Stimulated activated CD4-positive, alpha-beta T cell treated with anti-CD3 and anti-CD28 coated beads, Interleukin-4, amount 100 ng/mL, for 1 hour (primary cell): ENCODE data around the gene GPC4.

Experiments
- DNase-seq: peaks from one replicate; pipeline ENCODE4 v3.0.0-alpha.2; 2020

Gene GPC4

DNA sequence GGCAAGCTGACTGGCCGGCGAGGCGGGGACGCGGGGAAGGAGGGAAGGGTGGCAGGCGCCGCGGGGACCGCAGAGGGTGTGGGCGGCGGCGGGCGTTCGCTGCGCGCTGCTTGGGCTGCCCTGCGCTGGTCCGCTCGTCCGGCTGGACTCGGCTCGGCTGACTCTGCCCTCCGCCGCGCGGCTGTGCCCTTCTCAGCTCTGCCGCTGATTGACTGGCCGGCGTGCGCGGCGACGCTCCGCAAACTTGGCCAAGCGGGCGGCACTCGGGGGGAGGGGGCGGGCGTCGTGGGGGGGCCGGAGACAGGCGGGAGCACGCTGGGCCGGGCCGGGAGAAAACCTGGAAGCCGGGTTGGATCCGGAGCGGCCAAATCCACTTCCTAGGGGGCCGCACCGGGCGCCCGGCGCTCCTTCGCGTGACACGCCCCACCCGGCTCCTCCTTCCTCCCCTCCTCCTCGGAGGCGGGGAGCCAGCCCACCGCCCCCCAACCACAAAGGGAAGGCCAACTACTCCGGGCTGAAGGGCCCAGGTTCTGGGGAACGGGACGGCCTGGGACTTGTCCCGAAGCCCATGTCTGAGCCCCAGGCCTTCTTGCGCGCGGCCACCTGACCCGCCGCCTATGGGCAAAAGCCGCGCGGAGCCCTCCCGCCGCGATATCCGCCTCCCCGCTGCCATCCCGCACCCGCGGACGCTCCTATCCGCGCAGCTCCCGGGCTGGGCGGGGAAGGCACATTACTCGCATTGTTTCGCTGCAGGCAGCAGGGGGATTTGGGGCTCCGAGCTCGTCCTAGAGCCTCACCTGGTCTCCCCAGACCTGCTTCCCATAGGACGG, at the start of gene GPC4:
TSS of gene GPC4 (minus strand) at position 214 of the 830 bp plus-strand sequence. CDS start 524 bp downstream, outside the sequence.
- no peak for DNase-seq

DNA sequence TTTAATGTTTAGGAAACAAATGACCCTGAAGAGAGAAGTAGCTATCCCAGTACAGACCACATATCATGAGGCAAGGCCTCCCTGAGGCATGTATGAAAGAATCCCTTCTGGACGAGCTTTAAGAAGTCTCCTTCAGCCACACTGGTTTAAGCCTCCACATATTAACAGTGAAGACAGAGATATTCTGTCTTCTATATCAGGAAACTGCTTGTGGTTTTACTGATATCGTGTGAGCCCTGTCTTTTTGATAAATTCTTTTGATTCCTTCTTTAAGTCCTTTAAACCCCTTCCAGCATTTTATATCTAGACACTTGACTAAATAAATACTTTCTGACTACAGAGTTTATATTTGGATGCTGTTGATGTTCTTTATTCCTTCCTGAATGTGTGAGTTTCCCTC, 45.9 kb upstream of the GPC4 start:
- DNase-seq: no peak

DNA sequence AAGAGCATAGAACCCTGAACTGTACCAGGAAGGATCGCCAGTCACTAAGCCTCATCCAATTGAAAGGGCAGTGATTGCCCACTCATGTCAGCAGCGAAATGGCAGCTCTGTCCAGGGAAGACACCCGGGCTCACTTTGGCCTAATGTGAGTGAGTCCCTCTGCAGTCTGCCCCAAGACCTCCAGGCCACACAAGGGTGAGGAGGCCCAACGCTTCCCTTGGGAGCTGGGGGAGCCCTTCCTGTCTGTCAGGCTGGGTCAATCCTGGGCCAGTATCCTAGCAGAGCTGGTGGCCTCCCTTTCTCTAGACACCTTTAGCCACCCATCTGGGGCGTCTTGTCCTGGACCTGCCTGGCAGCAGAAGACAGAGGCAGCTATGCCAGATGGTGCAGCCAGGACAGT, 39.6 kb upstream of the GPC4 start:
- no peak for DNase-seq

DNA sequence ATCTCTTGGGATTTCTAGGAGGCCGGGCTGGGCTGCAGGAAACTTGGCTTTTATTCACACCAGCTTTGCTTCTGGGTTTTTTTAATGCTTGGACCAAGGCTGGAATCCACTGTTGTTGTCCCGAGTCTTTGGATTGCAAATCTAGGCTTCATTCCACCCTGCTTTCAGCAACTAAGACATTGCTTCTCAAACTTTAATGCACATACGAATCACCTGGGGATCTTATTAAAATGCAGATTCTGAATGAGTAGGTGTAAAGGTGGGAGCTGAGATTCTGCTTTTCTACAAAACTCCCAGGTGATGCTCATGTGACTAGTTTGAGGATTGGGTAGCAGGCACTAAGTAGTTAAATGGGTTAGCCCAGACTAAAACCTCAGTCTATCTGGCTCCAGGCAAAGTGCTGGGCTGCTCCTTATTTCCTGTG, 39.2 kb upstream of the GPC4 start:
- DNase-seq: no peak

DNA sequence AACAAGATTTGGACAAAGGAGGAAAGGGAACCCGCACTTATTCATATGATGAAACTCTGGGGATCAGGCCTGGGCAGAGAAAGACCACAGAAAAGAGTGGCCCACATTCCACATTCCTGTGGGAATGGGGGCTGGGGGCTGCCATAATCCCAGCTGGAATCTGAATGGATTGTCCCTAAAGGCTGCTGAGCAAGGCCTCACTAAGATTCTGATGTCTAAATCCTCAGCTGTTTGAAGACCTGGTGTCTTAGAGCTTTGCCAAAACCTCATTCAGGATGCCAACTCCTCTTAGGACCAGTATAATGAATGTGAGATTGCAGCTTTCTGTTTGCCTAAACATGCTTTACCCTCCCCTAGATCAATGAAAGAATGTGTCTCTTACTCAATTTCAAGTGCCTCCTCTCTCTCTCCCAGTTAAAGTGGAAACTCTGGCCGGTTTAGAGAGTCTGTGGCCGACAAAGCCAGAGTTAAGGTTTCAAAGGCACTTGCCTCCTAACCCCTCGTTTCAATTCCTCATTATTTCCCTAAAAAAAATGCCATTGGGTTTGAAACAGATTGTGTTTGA, 33.3 kb upstream of the GPC4 start:
- no peak for DNase-seq

DNA sequence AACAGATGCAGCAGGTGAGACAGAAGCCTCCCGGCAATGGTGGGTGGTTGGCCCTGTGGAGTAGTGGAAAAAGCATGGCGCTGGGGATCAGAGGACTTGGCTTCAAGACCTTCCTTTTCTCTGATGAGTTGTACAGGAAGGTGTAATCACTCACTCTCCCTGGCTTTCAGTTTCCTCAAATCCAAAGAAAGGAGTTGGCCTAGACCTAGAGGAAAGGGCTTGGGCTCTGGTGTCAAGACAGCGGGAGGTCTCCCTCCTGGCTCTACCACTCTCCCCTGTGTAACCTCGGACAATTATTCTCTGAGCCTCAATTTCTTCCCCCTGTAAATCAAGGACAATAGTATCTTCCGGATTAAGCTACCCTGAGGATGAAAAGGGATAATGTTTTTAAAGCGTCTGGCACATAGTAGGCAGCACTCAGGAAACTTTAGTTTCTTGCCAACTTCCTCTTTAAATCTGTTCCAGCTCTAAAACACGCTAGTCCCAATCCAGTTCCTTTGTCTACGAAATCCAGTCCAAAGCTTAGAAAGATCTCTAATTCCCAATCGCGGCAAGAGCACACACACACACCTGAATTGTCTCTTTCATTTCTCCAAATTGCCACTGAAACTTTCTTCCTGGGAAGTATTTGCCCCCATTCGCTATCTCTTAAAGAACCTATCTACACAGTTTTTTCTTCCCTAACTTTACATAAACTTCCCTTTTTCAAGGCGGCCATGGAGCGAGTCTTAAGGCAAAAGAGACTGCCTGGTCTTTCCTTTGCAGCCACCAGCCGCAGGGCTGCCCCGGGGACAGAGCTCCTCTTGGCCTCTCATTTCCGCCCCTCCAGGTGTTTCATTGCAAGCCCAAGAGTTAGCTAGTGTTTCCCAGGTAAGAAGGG, 29.9 kb upstream of the GPC4 start:
- DNase-seq: no peak

DNA sequence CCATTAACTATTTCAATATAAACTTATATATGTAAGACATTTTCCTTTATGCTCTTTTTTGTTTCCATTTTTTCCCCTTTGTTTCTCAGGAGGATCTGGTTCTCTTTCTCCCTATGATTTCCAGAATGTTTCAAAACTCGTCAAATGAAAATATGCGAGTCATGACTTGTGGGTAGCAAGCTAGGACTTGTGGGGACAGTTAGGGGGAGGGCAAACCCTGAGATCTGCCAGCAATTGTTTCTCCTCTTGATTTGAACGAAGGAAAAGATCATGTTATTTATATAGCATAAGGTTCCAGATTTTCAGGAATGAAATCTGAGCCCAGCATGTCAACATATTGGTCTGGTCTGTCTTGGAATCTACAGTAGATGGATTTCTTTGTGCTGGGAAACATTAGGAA, 28.9 kb upstream of the GPC4 start:
- no peak for DNase-seq

DNA sequence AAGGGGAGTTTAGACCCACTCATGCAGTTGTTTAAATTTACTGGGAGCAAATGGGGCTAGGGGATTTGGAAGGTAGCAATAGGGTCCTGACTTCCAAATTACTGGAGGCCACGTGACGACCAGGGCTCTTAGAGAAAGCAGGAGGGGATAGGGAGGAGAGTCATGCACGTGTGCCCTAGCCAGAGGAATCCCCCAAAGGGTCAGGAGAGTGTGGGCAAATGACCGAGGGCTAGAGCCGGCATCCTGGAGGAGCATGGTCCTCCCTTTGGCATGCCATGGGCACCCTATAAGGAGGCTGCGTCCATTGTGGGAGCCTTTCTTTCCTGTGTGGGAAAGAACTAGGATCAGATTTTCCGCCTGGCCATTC, 25.5 kb upstream of the GPC4 start:
- no peak for DNase-seq

DNA sequence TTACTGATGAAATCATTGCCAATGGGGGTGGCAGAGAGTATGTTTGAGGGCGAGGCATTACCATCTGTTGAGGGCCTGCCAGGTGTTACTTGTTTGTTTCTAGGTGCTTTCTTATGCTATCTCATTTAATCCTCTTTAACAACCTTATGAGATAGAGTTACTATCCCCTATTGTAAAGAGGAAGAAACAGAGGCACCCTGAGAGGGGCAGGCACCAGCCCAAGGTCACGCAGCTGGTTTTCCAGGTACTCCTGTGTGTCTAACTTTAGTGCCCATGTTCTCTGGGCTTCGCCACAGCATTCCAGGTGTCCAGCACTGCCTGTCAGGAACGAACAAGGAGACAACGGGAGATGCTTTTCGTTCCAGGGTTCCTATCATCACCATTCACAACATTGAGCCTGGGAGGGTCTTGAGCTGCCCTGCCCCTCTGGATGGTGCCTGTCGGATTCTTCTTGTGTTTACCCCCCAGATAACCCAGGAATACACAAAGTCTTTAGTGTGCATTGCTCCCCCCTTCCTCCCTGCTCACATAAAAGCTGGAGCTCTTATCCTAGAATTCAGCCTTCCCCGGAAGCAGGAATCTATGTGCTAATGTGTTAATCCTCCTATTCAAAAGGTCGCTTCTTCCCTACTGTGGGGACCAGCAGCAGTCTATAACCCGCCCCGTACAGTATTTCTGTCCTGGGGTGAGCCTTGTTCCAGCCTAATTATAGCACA, 24.9 kb upstream of the GPC4 start:
- no peak for DNase-seq

DNA sequence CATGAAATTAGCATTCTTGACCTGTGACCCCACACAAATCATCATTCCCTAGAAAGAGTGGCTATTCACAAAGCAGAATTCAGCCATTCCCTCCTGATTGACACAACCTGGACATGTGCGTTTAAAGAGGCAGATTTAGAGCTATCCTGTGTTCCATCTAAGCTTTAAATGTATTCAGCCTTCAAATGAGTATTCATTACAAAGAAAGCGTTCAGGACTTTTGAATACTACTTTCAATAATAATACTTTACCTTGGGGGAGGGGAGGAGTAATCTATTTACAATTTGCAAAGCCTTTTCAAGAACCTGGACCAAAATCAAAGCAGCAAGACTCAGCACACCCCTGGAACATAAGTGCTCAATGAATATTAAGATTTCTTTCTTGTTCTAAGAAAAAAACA, 22.5 kb upstream of the GPC4 start:
- DNase-seq: no peak

DNA sequence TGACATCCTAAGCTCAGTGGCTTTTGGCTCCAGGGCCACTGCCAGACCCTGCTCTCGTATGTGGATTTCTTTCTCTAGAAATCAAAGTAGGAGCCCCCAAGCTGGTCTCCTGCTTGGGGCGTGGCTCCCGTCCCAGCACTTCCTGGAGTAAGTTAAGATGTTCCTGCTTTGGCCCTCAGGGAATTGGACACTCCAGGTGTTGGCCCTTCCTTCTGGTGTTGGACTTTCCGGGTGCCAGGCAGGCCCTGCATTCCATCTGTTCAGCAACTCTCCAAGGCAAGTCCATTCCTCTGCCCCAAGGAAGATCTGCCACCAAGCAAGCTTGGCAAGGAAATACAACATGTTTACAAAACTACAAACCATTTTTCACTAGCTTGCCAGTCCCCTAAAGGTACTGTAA, 22.1 kb upstream of the GPC4 start:
- DNase-seq: no peak

DNA sequence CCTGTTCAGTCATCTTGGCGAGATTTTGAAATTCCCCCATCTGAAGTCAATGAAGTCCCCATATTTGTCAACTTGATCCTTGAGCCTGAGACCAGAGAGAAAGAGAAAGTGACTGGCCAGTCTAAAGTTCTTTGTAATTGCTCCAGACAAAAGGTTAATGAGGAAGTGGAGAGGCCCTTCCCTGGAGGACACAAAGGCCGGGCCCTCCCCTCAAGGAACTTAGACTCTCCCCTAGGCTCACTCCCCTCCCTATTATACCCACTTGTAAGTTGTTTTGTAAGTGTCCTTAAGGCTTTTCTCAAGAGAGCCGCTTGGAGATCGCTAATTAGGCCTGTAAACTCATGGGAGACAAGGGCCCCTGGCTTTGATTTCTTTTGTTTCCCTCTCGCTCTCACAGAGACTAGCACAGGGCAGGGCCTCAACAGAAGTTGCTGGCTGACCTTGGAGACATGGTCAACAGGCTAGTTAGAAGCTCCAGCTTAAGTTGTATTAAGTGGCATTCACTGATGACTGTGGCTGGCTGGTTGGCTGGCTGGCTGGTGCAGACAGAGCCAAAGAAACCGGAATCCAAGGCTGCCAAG, 20.3 kb upstream of the GPC4 start:
- no peak for DNase-seq

DNA sequence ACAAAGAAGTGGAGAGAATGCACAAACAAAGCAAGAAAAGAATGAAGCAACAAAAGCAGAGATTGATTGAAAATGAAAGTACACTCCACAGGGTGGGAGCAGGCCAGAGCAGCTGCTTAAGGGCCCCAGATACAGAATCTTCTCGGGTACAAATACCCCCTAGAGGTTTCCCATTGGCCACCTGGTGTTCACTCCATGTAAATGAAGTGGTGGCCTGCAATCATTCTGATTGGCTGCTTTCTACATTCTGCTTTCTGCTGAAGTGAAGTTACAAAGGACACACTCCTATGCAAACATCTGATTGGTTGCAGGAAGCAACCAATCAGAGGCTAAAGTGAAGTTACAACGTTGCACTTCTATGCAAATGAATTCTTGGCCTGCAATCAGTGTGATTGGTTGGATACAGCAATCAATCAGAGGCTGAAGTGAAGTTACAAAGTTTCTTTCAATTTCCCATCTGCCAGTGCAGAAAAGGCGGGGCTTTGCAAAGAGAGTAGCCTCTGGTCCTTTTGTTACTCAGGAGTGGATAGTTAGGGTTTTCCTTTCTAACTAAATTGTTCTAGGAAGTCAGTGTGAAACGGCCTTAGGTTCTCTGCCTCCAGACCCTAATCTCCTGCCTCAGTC, 19.0 kb upstream of the GPC4 start:
- DNase-seq: no peak

DNA sequence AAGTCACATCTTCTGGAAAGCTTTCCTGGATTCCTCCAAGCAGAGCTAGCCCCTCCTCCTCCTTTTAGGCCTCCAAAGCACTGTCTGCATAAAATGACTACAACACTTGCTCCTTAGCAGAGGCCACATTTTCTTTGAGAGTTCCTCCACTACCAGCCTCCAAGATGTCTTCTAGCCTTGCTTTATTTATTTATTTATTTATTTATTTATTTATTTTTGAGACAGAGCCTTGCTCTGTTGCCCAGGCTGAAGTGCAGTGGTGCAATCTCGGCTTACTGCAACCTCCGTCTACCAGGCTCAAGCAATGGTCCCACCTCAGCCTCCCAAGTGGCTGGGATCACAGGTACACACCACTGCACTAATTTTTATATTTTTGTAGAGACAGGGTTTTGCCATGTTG, 4.6 kb upstream of the GPC4 start:
- DNase-seq: no peak

DNA sequence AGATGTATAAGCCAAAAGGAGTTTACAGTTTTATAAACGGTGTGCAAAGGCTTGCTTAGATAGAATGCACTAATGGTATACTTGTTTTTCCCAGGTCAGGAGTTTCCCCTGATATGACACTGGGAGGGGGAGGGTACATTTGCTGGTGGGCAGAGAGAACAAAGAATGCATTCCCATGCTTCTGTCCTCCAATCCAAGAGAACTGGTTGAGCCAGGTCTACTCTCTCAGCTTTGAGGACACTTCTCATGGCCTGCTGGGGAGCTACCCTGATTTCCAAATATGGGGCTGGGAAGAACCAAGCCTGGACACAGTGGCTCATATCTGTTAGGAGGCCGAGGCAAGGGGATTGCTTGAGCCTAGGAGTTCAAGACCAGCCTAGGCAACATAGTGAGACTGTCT, 3.3 kb upstream of the GPC4 start:
- DNase-seq: no peak

DNA sequence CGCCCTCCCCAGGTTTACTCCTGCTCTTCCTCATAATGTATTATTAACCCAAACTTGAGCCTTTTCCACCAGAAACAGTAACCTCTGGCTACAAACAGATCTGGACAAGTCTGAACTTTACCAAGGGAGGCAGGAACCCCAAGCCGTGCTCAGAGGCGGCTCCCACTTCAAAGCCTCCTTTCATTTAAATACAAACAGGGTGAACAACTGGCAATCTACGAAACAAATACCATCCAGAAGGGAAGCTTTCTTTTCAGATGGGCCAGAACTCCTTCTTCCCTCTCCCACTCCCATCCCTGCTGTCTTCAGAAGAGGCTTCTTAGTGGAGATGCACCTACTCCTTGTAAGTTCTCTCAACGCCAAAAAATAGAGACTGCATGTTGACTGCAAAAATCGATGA, 2.1 kb upstream of the GPC4 start:
- no peak for DNase-seq

DNA sequence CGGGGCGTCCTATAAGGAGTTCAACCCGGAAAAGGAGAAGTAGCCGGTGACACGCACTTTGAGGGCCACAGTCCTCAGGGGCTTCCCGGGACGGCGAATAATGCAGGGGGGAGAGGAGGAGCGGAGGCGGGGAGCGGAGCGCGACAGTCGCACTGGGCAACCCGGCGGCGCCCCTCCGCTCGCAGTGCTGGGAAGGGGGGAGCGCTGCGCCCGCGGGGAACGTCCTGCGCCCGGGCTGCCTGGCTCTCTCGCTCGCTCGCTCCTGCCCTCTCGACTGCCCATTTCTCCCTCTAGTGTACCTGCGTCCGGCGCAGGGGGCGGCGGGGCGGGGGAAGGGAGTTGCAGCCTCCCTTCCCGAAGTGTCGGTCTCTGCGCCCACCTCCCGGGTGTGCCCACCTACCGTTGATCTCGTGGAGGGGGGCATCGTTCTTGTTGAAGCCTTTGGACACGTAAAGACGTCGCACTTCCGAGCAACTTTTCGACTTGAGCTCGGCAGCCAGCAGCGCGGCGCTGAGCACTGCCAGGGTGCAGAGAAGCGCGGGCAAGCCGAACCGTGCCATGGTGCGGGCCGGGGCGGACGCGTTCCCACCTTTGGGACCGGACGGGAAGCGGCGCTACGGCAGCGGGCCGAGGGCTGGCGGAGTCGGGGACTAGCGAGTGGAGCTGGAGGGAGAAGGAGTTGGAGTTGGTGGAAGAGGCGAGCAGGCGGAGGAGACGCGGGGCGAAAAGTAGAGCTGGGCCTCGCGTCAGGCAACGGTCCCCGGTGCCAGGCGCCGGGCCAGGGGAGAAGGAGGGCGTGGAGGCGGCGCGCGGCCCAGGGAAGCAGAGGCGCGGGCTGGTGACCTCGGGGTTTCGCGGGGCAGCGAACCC, 648 bp downstream of the GPC4 start:
- no peak for DNase-seq

DNA sequence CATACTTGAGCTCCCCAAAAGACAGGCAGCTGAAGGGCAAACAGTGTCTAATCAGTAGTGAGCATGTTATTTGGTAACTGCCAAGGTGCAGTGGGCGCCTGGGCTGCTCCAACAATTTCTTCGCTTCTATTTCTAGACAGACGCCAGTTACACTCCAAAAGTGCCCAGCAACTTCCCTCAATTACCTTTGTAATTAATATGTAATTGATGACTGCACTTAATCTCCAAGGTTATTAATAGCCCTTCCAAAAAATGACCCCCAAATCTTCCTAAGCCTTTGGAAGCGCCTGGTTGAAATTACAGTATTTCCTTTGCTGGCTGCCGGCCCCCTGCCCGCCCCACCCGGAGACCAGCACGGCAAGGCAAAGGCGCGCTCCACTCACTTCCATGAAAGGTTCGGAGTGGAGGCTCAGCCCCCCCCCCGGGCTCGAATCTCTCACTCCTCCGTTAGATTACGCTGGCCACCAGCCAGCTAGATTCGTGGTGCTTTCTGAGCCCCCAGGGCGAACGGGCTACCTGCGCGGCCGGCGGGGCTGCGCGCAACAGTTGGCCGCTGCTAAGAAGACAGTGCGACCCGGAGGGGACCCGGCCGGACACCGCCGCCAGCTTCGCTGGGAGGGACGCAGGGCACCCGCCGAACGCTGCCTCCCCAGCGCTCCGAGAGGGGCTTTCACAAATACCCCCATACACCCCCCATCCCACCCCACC, 1.9 kb downstream of the GPC4 start:
- DNase-seq: no peak

DNA sequence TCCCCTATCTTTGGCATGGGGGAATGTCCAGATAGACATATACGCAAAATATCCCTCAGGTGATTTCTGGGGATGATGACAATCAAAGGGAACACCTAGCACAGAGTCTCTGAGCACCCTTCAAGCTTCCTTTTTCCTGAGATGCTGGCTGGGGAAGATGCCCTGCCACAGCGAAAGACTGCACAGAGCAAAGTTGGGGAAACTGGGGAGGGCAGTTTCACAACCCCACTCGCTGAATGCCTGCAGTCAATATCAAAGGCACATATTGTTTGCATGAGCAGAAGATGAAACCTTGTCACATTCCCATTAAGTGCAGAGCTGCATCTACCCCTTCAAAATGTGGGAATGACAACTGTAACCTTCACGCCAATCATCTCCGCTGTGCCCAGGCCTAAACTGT, 2.6 kb downstream of the GPC4 start:
- DNase-seq: no peak

DNA sequence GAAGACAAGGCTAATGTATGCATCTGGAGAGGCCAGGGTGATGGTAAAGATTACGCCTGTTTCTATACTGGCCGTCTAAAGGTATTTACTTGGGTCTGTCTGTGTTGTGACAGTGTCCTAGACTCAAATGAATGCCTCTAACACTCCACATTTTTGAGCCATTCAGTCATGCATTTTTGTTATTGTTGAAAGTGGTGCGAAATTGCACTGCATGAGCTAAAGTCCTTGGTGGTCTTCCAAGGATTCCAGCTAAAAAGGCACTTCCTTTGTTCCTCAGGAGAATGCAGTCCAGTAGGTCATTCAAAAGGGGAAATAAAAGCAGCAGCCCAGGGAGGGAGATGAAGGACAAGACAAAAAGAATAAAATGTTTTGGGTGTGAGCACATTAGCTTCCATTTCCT, 3.0 kb downstream of the GPC4 start:
- DNase-seq: no peak

DNA sequence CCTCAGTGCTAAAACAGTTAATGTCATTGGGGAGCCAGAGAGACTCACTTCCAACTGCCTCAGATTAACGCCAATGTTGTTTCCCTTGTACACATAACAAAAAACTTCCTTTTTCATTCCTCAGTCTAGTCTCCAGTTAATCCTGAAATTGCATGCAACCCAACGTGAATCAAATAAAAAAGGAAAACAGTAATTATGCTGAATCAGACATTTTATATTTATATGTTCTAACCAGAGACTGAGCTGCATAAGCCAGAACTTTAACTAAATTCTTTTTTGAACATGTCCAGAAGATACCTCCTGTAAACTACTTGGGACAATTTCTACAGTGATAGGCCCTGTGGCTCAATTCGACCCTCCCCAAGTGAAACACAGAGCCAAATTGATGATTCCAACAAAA, 4.7 kb downstream of the GPC4 start:
- DNase-seq: no peak
